Right forelimb (tissue), 1 donor: ENCODE results near the gene SOX8.

ENCODE experiments used
- DNase-seq: peaks from one replicate; pipeline ENCODE4 v3.0.0-alpha.2; 2018

SOX8 gene

DNA sequence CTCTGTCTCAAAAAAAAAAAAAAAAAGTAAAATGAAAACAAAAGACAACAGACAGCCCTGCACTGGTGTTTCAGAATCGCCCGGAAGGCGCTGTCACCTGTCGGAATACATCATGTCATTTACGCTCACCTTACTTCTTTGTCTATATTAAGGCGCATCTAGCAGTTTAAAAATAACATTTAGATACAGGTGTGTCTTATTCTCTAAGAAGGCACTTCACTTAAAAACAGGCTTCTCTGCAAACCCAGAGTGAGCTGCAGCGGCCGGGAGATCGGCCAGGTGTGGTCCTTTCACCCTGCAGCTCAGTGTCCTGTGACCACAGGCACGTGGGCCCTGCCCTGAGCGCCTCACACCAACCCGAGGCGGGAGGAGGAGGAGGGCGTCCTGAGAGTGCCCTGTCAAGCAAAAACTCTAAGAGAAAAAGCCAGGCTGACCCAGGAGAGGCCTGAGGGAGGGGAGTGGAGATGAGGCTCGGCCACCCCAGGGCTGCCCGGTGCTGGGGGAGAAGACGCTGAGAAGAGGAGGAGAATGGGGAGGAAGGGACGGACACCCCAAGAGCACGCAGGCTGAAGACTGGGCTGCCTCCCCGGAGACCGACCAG lies 7.5 kb upstream of the SOX8 start:
- no peak for DNase-seq

- peak; percentile 77 for DNase-seq
Measured at GRCh38 chr16:974611-975261, 6.8 kb upstream of the SOX8 start.

DNA sequence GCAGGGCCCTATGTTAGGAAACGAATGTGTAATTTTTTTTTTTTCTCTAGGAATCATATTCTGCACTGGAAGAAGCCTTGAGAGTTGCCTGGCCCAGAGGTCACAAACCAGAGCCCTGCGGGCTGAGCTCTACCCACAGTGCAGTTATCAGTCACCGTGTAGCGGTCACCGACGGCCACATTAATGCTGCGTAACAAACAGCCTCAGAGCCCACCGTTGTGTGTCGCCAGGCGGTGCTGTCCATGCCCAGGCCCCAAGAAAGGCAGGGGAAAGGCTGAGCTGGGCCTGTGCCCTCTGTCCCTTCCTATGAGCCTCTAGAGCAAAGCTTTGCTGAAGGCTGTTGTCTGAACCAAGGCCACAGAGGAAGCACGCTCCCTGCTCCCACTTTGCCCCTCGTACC lies 6.3 kb upstream of the SOX8 start:
- DNase-seq: no peak

- no peak for DNase-seq
Measured at GRCh38 chr16:976389-976931, 5.1 kb upstream of the SOX8 start.

DNA sequence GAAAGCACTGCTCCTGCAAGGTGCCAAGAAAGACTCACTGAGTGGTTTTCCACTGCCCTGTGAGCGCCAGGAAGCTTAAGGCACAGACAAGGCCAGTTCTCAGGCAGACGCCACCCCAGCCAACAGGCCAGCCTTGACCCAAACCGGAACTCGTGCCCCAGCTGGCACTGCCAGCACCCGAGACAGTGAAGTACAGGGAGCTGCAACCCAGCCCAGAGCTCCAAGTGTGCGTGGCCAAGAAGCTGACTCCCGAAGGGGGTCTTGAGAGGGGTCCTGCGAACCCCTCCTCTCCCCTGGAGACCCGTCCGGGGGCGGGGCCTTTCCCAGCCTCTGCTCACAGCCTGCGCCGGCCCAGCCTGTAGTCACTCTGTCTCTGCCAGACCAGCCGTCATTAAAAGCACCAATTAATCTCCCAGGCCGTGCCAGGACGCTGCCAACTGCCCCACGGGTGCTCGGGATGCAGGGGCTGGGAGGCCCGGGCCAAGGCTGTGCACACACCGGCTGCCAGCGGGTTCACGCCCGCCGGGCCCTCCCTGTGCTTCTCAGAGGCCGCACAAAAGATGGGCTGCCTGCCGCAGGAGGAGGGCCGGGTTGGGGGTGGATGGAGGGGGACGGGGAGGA lies 4.4 kb upstream of the SOX8 start:
- DNase-seq: peak; percentile 80

DNA sequence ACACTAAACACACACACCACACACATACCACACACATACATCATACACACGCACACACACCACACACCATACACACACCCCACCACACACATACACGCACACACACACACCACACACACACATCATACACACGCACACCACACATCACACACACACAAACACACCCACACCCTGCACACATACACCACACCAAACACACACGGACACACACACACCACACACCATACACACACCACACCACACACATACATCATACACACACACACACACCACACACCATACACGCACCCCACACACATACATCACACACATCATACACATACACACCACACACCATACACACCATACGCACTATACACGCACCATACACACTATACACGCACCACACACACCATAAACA lies 3.7 kb upstream of the SOX8 start:
- DNase-seq: no peak

DNA sequence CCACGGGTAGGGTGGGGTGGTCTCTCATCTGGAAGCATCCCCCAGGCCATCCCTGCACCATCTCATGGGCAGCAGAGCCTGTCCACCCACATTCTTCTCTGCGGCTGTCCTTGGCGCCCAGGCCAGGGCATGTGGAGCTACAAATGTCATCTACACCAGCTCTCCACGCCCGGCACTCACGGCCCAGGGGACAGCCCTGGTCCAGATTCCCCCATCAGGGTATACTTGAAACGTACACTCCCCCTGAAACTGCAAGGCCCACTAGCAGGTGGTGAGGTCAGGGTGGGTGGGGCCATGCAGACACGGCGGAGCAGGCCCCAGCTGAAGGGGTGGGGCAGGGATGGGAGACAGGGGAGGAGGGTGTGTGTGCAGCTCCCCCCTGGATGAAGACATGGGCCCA lies 3.2 kb upstream of the SOX8 start:
- DNase-seq: no peak

- no peak for DNase-seq
Measured at GRCh38 chr16:979147-979546, 2.4 kb upstream of the SOX8 start.

DNA sequence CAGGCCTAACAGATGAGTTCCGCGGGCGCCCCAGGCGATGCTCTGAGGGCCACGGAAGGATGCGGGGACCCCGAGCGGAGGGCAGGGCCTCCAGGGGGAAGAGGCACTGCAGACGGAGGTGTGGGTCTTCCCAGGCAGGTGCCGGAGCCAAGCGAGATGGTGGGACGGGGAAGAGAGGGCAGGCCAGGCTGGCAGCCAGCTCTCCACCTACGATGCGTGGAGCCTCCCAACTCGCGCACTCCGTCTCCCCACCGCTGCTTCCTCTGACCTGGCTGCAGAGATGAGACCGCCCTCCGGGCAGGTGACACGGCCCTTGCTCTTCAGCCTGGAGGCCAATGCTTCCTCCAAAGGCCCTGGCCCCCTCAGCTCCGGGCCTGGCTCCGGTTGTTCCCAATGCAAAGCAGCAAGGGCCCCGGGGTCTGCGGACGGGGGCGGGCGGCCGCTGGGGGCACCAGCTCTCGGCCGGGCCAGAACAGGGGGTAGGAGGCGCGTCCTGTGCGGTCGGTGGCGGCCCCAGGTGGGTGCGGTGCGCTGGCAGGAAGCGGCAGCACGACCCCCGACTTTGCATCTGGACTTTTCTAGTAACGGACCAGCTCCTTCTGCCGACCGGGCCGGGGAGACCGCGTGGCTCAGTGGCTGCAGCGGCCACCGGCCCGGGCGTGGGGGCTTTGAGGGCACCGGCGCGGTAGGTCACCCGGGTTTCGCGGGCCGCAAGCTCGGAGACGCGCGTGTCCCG lies 1.5 kb upstream of the SOX8 start:
- DNase-seq: no peak

DNA sequence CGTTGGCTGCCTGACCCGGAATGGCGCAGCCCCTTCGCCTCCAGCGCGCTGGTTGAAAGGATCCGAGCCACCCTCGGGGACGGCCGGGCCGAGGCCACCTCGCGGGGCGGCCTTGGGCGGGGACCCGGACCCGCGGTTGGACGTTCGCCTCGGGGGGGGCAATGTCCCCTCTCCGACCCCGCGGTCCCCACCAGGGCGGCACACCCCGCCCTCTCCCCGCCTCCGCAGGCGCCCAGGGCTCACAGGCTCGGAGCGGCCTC lies 1.0 kb upstream of the SOX8 start:
- no peak for DNase-seq

DNA sequence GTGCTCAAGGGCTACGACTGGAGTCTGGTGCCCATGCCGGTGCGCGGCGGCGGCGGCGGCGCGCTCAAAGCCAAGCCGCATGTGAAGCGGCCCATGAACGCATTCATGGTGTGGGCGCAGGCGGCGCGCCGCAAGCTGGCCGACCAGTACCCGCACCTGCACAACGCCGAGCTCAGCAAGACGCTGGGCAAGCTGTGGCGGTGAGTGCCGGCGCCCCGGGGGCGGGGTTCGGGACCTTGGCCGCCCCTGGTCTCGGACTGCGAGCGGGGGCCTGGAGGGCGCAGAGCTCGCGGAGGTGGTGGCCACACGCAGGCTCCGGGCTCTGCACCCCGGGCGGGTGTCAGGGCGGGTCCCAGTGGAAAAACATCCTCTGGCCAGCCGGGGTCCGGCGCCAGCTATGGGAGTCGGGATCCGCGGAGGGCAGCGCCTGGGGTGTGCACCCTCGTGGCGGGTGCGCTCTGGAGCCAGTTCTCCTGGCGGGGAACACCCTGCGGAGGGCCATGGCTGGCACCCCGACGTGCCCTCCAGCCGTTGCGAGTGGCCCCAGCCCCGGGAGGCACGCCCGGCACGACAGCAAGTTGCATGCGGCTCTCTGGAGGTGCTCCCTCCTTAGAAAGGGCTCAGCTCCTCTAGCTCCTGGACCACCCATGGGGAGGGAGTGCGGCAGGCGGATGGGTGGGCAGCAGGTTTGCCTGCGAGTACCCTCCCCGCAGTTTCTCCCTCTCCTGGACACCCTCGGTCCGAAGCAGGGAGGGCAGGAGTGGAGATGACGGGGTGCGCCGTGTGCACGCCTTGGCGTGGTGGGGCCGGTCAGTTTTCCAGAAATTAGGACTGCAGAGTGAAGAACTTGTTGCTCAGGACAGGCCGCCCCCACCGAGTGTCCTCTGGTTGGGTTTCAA lies 824 bp downstream of the SOX8 start:
- no peak for DNase-seq

- DNase-seq: no peak
Measured at GRCh38 chr16:983044-984030, 1.8 kb downstream of the SOX8 start.

- DNase-seq: no peak
Measured at GRCh38 chr16:984121-984694, 2.6 kb downstream of the SOX8 start.

DNA sequence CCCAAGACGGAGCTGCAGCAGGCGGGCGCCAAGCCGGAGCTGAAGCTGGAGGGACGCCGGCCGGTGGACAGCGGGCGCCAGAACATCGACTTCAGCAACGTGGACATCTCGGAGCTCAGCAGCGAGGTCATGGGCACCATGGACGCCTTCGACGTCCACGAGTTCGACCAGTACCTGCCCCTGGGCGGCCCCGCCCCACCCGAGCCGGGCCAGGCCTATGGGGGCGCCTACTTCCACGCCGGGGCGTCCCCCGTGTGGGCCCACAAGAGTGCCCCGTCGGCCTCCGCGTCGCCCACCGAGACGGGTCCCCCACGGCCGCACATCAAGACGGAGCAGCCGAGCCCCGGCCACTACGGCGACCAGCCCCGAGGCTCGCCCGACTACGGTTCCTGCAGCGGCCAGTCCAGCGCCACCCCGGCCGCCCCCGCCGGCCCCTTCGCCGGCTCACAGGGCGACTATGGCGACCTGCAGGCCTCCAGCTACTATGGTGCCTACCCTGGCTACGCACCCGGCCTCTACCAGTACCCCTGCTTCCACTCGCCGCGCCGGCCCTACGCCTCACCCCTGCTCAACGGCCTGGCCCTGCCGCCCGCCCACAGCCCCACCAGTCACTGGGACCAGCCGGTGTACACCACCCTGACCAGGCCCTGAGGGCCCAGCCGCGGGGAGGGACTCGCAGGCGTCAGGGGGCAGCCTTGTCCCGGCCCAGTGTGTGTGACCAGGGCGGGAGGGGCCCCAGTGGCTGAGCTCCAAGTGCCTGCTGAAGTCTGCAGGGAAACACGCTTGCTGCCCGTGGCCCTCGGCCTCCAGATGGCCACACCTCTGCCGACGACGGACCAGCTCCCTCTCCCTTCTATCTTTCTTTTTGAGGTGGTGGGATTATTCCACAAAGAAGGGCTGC lies 3.4 kb downstream of the SOX8 start:
- DNase-seq: no peak

DNA sequence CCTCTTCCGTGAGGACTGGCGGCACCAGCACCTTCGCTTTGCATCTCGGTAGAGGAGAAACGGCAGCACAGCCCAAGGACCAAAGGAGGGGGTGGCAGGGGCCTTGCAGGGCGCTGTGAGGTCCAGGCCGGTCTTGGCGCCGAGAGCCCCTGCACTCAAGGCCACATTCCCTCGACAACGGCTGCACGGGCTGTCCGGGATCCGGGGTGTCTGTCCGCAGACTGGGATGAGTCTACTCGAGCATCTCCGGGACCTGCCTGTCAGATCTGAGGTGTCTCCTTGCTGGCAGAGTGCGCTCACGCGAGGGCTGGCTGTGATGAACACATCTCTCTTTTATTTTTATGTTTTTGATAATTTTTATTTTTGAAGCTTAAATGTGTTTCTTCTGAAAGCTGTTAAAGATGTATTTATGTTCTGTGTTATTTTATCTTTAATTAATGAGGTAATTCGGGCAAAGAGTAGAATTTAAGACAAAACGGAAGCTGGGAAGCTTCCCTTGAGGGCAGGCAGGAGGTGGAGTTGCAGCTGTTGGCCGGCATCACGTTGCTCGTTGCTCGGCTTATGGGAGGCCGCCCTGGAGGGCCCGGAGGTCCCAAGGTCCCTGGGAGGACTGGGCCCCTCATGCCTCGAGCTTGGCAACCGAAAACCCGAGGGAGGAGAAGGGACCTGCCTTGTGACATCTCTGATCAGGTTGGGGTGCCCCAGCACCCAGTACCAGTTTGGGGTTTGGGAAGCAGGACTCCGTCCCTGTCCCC lies 4.3 kb downstream of the SOX8 start:
- DNase-seq: no peak

GRCh38 chr16:986411-986810 lies 4.8 kb downstream of the SOX8 start:
- DNase-seq: no peak

DNA sequence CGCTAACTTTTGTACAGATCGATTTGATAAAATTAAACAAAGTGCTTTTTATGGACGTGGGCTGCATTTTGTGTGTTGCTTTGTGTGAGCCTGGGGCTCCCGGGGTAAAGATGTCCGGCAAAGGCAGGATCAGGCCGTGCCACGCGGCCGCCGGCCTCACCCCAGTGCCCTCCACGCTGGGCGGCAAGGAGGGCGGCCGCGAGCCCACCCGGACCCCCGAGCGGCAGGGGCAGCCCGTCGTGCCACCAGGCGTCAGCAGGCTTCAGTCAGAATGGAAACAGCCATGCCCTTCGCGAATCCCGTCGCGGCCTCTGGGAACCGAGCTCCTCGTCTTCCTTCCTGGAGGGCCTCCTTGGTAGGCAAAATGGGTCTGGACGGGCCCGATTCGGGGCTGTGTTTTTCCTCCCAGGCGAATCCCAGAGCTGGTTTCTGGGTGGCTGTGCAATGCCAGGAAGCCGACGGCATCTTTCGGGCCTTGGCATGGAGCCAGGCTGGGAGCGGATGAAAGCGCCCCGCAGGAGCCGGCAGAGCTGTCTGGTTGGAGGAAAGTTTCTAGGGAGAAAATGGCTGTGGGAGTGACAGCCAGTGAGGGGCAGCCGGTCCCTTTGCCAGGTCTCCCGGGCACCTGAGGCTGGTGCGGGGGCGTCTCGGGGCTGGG lies 5.5 kb downstream of the SOX8 start:
- DNase-seq: no peak

GRCh38 chr16:987906-988305 lies 6.3 kb downstream of the SOX8 start:
- no peak for DNase-seq
